PC-3 (cell line): Measurements from ENCODE around the gene CRYL1.

Experiments used
- EZH2phosphoT487 ChIP-seq: fragments of 300-600 bp; sonication (generic); IDR thresholded peaks from 2 replicates; pipeline ENCODE4 v1.6.1; 2018; ENCODE audit warnings: mild to moderate bottlenecking, antibody characterized with exemption, low read length, borderline replicate concordance
- TF ChIP-seq, protein P1 (sequence below): fragments of 300-600 bp; sonication (generic); conservative IDR thresholded peaks from 2 replicates; pipeline ENCODE4 v1.5.1; 2017; ENCODE audit warnings: antibody characterized with exemption, low read depth, mild to moderate bottlenecking, low read length

DNA sequence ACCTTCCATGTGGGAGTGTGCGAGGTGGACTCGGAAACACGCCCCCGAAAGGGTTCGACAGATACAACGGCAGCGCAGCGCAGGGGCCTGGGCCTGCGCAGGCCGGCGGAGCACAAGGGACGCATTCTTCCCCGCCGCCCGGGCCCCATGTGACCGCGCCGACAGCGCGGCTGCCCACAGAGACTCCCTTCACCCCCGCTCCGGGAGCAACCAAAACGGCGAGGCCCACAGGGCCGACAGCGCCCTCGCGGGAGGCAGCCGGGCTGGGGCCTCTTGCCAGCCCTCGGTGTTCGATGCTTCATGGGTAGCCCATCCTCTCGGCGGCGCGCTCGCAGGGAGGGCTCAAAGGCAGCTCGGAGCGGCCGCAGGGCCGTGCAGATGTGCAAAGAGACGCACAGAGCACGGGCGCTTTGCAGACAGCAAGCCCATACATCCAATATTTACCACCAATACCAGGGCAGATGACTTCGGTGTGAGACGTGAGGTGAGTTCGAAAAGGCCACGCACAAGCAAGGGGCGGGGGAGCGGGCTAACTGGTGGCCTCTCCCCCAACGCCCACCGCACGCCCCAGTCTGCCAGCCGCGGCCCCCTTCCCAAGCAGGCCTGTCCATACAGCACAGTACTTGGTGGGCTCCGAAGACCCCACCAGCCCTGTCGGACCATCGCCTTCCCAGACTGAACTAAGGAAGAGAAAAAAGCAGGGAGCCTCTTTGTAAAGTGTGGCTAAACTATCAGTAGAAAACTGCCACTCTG lies 89.9 kb downstream of the CRYL1 start:
- TF ChIP-seq, protein P1, sequence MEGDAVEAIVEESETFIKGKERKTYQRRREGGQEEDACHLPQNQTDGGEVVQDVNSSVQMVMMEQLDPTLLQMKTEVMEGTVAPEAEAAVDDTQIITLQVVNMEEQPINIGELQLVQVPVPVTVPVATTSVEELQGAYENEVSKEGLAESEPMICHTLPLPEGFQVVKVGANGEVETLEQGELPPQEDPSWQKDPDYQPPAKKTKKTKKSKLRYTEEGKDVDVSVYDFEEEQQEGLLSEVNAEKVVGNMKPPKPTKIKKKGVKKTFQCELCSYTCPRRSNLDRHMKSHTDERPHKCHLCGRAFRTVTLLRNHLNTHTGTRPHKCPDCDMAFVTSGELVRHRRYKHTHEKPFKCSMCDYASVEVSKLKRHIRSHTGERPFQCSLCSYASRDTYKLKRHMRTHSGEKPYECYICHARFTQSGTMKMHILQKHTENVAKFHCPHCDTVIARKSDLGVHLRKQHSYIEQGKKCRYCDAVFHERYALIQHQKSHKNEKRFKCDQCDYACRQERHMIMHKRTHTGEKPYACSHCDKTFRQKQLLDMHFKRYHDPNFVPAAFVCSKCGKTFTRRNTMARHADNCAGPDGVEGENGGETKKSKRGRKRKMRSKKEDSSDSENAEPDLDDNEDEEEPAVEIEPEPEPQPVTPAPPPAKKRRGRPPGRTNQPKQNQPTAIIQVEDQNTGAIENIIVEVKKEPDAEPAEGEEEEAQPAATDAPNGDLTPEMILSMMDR, result no peak
- no peak for TF ChIP-seq EZH2phosphoT487
